Prostate gland (tissue), 2 donors: Measurements from ENCODE around the gene RABIF.

ENCODE experiments used
- CTCF ChIP-seq, 4 experiments: fragments of 200-600 bp in 2 of 4; fragments of 450-650 bp in 2 of 4; sonication (generic) in 2 of 4; IDR thresholded peaks; 1 replicate in 3 of 4; 2 replicates in 1 of 4; pipeline ENCODE4 v1.5.1; 2016 to 2019; ENCODE audit warnings: antibody characterized with exemption in 4 of 4, mild to moderate bottlenecking in 2 of 4, moderate library complexity in 2 of 4
- POLR2A ChIP-seq: fragments of 450-650 bp; IDR thresholded peaks from one replicate; pipeline ENCODE4 v1.6.1; 2016; ENCODE audit warnings: antibody characterized with exemption, mild to moderate bottlenecking
- POLR2AphosphoS5 ChIP-seq: sonication (generic); formaldehyde crosslinking; IDR thresholded peaks from one replicate; pipeline ENCODE4 v1.6.1; 2017; ENCODE audit warnings: antibody characterized with exemption

GRCh38 chr1:202843081-202843480 is 45.9 kb downstream of the RABIF start:
- TF ChIP-seq CTCF (IDR thresholded peaks at IDR 0.05) (no peak), POLR2A (no peak), POLR2AphosphoS5 (no peak)
